Mammary epithelial cell (primary cell): ENCODE results near the gene PAM16.

ENCODE experiments used
- CTCF ChIP-seq, 2 donors: IDR thresholded peaks in 1 of 2; conservative IDR thresholded peaks in 1 of 2; 2 replicates each; pipeline ENCODE4 v1.5.1; 2011 to 2012; ENCODE audit warnings: inconsistent platforms in 2 of 2, low read length in 2 of 2, mild to moderate bottlenecking in 2 of 2, control low read depth in 1 of 2, low read depth in 1 of 2; ENCODE audit not compliant: insufficient read depth in 1 of 2; ENCODE audit errors: extremely low read depth in 1 of 2
- EZH2 ChIP-seq: IDR thresholded peaks from 2 replicates; pipeline ENCODE4 v1.6.1; 2012; ENCODE audit warnings: low read length, inconsistent platforms, borderline replicate concordance

GRCh38 chr16:4395055-4395726 is 44.1 kb upstream of the PAM16 start:
- TF ChIP-seq CTCF (conservative IDR thresholded peaks at IDR 0.05 in 1 of 2, IDR thresholded peaks at IDR 0.05 in 1 of 2; ENCODE audit: extremely low read depth in 1 of 2, insufficient read depth in 1 of 2, low read depth in 1 of 2, low read length in 2 of 2) (no peak), EZH2 (no peak)
